Loucy (cell line): ENCODE measurements around the gene FMN2.

Source experiments
- CTCF ChIP-seq: fragments of 200-600 bp; sonication (generic); conservative IDR thresholded peaks from 2 replicates; pipeline ENCODE4 v1.5.1; 2014; ENCODE audit warnings: mild to moderate bottlenecking, antibody characterized with exemption, low read length
- EZH2phosphoT487 ChIP-seq: fragments of 200-600 bp; IDR thresholded peaks from 2 replicates; pipeline ENCODE4 v1.6.1; 2018; ENCODE audit warnings: antibody characterized with exemption, mild to moderate bottlenecking, moderate library complexity, borderline replicate concordance

DNA sequence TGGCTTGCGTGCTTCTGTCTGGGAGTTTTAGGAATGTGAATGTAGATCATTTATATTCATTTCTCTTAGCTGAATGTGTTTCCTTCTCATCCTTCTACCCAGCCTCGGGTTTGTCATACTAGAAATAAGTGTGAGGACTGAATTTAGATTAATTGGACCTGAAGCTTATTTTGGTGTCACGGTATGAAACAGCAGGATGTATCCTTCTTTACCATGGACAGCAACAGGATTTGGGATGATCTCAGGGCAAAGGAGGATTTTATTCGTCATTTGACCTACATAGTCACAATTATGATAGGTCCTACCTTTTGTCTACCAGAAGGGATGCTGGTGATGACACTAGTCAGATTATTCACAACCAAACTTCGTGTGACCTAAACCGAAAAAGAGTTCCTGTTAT, 127.4 kb downstream of the FMN2 start:
- TF ChIP-seq CTCF (no peak), EZH2phosphoT487 (no peak)
